PC-9 (cell line): ENCODE results near the gene LGI1.

Experiments used
- CTCF ChIP-seq: fragments of 200-600 bp; sonication (generic); conservative IDR thresholded peaks from 2 replicates; pipeline ENCODE4 v1.6.1; 2017; ENCODE audit warnings: mixed run types, antibody characterized with exemption, mild to moderate bottlenecking, moderate library complexity
- EZH2 ChIP-seq: fragments of 200-600 bp; sonication (generic); IDR thresholded peaks from 2 replicates; pipeline ENCODE4 v1.8.0; 2017; ENCODE audit warnings: antibody characterized with exemption, low read depth

GRCh38 chr10:93816123-93816747 lies 58.5 kb downstream of the LGI1 start:
- peak; percentile 76 for TF ChIP-seq CTCF
- no peak for TF ChIP-seq EZH2
